ENCODE measurements around the gene PXN.
"Not testable (repeated sequence)": the region's sequence is repeated elsewhere in the genome, so short reads cannot be mapped to it uniquely, and the experiment has no call there.

PXN gene

GRCh38 chr12:120251364-120252070, 14.0 kb downstream of the PXN start:
- not testable (repeated sequence) for H3K27ac ChIP-seq (replicated peaks); H3K4me3 ChIP-seq (replicated peaks; ENCODE audit: insufficient read depth, low read length); H3K27me3 ChIP-seq (ENCODE audit: insufficient read depth, poor library complexity, severe bottlenecking); DNase-seq (ENCODE audit: low read depth in 1 of 2, low spot score in 1 of 2)

- Histone ChIP-seq H3K27me3 (ENCODE audit: insufficient read depth, poor library complexity, severe bottlenecking) (peaks cover 9% of the 10 kb centered on the region), H3K4me3 (replicated peaks; ENCODE audit: insufficient read depth, low read length) (no peak overlapping the region), H3K27ac (replicated peaks) (no peak overlapping the region)
- peak in 1 of 2 experiments; percentile 23 for DNase-seq (ENCODE audit: low read depth in 1 of 2, low spot score in 1 of 2)
- peak; percentile 76 for TF ChIP-seq SPI1 (IDR thresholded peaks at IDR 0.05; ENCODE audit: borderline replicate concordance, low read depth)
- TF ChIP-seq CTCF (IDR thresholded peaks at IDR 0.05; ENCODE audit: insufficient read depth, low read length) = no peak
These were observed 15.4 kb downstream of the PXN start for GRCh38 chr12:120249875-120250795.

- H3K27me3 ChIP-seq (ENCODE audit: insufficient read depth, poor library complexity, severe bottlenecking) = peaks cover 9% of the 10 kb centered on the region
- H3K4me3 ChIP-seq (replicated peaks; ENCODE audit: insufficient read depth, low read length) = no peak overlapping the region
- TF ChIP-seq CTCF (IDR thresholded peaks at IDR 0.05; ENCODE audit: insufficient read depth, low read length) (no peak), SPI1 (IDR thresholded peaks at IDR 0.05; ENCODE audit: borderline replicate concordance, low read depth) (no peak), POLR2AphosphoS5 (IDR thresholded peaks at IDR 0.05; ENCODE audit: low read depth) (no peak), REST (IDR thresholded peaks at IDR 0.05; ENCODE audit: insufficient replicate concordance, low read depth) (no peak), GABPA (IDR thresholded peaks at IDR 0.05; ENCODE audit: low read depth) (no peak)
- DNase-seq (ENCODE audit: low read depth in 1 of 2, low spot score in 1 of 2) = no peak
- H3K27ac ChIP-seq (replicated peaks) = no peak overlapping the region
These were observed 16.2 kb downstream of the PXN start for GRCh38 chr12:120249266-120249874.

- TF ChIP-seq GABPA (IDR thresholded peaks at IDR 0.05; ENCODE audit: low read depth) (no peak), CTCF (IDR thresholded peaks at IDR 0.05; ENCODE audit: insufficient read depth, low read length) (no peak), SPI1 (IDR thresholded peaks at IDR 0.05; ENCODE audit: borderline replicate concordance, low read depth) (no peak)
- Histone ChIP-seq H3K27ac (replicated peaks) (no peak overlapping the region), H3K4me3 (replicated peaks; ENCODE audit: insufficient read depth, low read length) (no peak overlapping the region), H3K27me3 (ENCODE audit: insufficient read depth, poor library complexity, severe bottlenecking) (peaks cover 9% of the 10 kb centered on the region)
- DNase-seq (ENCODE audit: low read depth in 1 of 2, low spot score in 1 of 2) = no peak
These were observed 17.9 kb downstream of the PXN start for GRCh38 chr12:120247621-120248030.
